ENCODE results near the gene ERRFI1.

ERRFI1 gene

GRCh38 chr1:7985851-7986612 is 40.1 kb downstream of the ERRFI1 start:
- H3K27ac ChIP-seq (ENCODE audit: low read length) = no peak overlapping the region
- no peak overlapping the region for H3K9ac ChIP-seq (ENCODE audit: low read length)
- peaks cover 7% of the 10 kb centered on the region for H3K79me2 ChIP-seq (ENCODE audit: low read length)
- no peak overlapping the region for H3K4me3 ChIP-seq (ENCODE audit: low read length)
- H3K4me1 ChIP-seq (ENCODE audit: low read length) = peaks cover 6% of the 10 kb centered on the region
- TF ChIP-seq EZH2phosphoT487 (IDR thresholded peaks at IDR 0.05; ENCODE audit: low read depth) (no peak), CTCF (IDR thresholded peaks at IDR 0.05; ENCODE audit: low read depth, low read length) (no peak)
- H3K9me3 ChIP-seq (ENCODE audit: insufficient read depth, low read length) = no peaks in the 10 kb centered on the region
- peaks cover 24% of the 10 kb centered on the region for H3K36me3 ChIP-seq (replicated peaks; ENCODE audit: low read depth, low read length)
- no peak overlapping the region for H2AFZ ChIP-seq (ENCODE audit: low read depth, low read length)
- no peaks in the 10 kb centered on the region for H3K27me3 ChIP-seq (ENCODE audit: low read depth, low read length)
- no peak overlapping the region for H3K4me2 ChIP-seq (ENCODE audit: low read length)
- no peaks in the 10 kb centered on the region for H4K20me1 ChIP-seq (ENCODE audit: insufficient read depth, low read length)

GRCh38 chr1:7984811-7985210 is 41.3 kb downstream of the ERRFI1 start:
- peaks cover 7% of the 10 kb centered on the region for H3K79me2 ChIP-seq (ENCODE audit: low read length)
- no peak overlapping the region for H3K9ac ChIP-seq (ENCODE audit: low read length)
- peaks cover 24% of the 10 kb centered on the region for H3K36me3 ChIP-seq (replicated peaks; ENCODE audit: low read depth, low read length)
- TF ChIP-seq CTCF (IDR thresholded peaks at IDR 0.05; ENCODE audit: low read depth, low read length) (no peak), EZH2phosphoT487 (IDR thresholded peaks at IDR 0.05; ENCODE audit: low read depth) (no peak)
- H4K20me1 ChIP-seq (ENCODE audit: insufficient read depth, low read length) = no peaks in the 10 kb centered on the region
- peaks cover 6% of the 10 kb centered on the region for H3K4me1 ChIP-seq (ENCODE audit: low read length)
- H3K27me3 ChIP-seq (ENCODE audit: low read depth, low read length) = no peaks in the 10 kb centered on the region
- H3K27ac ChIP-seq (ENCODE audit: low read length) = no peak overlapping the region
- no peak overlapping the region for H3K4me2 ChIP-seq (ENCODE audit: low read length)
- H2AFZ ChIP-seq (ENCODE audit: low read depth, low read length) = no peak overlapping the region
- H3K9me3 ChIP-seq (ENCODE audit: insufficient read depth, low read length) = no peaks in the 10 kb centered on the region
- H3K4me3 ChIP-seq (ENCODE audit: low read length) = no peak overlapping the region

GRCh38 chr1:7983086-7983778 is 42.9 kb downstream of the ERRFI1 start:
- H3K79me2 ChIP-seq (ENCODE audit: low read length) = peaks cover 7% of the 10 kb centered on the region
- H3K4me2 ChIP-seq (ENCODE audit: low read length) = no peak overlapping the region
- no peak overlapping the region for H3K9ac ChIP-seq (ENCODE audit: low read length)
- peaks cover 29% of the 10 kb centered on the region for H3K36me3 ChIP-seq (replicated peaks; ENCODE audit: low read depth, low read length)
- H3K27me3 ChIP-seq (ENCODE audit: low read depth, low read length) = no peaks in the 10 kb centered on the region
- H2AFZ ChIP-seq (ENCODE audit: low read depth, low read length) = no peak overlapping the region
- H3K27ac ChIP-seq (ENCODE audit: low read length) = no peak overlapping the region
- H3K4me1 ChIP-seq (ENCODE audit: low read length) = peaks cover 2% of the 10 kb centered on the region; the same call in 1 of the 2 replicates
- TF ChIP-seq EZH2phosphoT487 (IDR thresholded peaks at IDR 0.05; ENCODE audit: low read depth) = no peak
- TF ChIP-seq CTCF (IDR thresholded peaks at IDR 0.05; ENCODE audit: low read depth, low read length) = no peak
- no peaks in the 10 kb centered on the region for H3K9me3 ChIP-seq (ENCODE audit: insufficient read depth, low read length)
- no peak overlapping the region for H3K4me3 ChIP-seq (ENCODE audit: low read length)
- H4K20me1 ChIP-seq (ENCODE audit: insufficient read depth, low read length) = no peaks in the 10 kb centered on the region

DNA sequence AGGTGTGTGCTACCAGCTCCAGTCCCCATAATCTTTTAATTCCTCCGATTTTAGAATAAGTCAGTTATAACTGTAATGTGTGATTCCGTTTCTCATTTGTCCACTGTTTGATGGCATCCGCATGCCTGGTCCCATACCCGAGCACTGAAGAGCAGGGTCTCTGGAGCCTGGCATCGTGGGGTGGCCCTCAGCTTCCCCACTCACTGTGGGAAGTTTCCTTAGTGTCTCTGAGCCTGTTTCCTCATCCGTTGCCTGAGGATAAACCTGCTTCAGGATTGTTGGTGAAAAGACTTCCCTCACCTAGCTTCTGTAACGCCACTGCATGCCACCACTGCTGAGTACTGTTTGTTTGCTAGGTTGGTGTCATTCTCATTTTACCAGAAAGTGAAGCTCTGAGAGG is 45.1 kb downstream of the ERRFI1 start:
- Histone ChIP-seq H3K36me3 (replicated peaks; ENCODE audit: low read depth, low read length) (peaks cover 27% of the 10 kb centered on the region), H3K27ac (ENCODE audit: low read length) (no peak overlapping the region), H3K9me3 (ENCODE audit: insufficient read depth, low read length) (no peaks in the 10 kb centered on the region), H2AFZ (ENCODE audit: low read depth, low read length) (no peak overlapping the region), H3K27me3 (ENCODE audit: low read depth, low read length) (no peaks in the 10 kb centered on the region), H3K4me1 (ENCODE audit: low read length) (peaks cover 2% of the 10 kb centered on the region; the same call in 1 of the 2 replicates), H4K20me1 (ENCODE audit: insufficient read depth, low read length) (no peaks in the 10 kb centered on the region), H3K79me2 (ENCODE audit: low read length) (peaks cover 7% of the 10 kb centered on the region), H3K4me3 (ENCODE audit: low read length) (no peak overlapping the region), H3K4me2 (ENCODE audit: low read length) (no peak overlapping the region), H3K9ac (ENCODE audit: low read length) (no peak overlapping the region)
- TF ChIP-seq CTCF (IDR thresholded peaks at IDR 0.05; ENCODE audit: low read depth, low read length) (no peak), EZH2phosphoT487 (IDR thresholded peaks at IDR 0.05; ENCODE audit: low read depth) (no peak)
